Stimulated activated CD8-positive, alpha-beta memory T cell treated with anti-CD3 and anti-CD28 coated beads, Interleukin-7, amount 100 ng/mL, for 24 hours (primary cell): ENCODE data around the gene ADAMTS8.

ENCODE experiments used
- DNase-seq: peaks from one replicate; pipeline ENCODE4 v3.0.0-alpha.2; 2020; ENCODE audit warnings: low read depth

ADAMTS8 gene

GRCh38 chr11:130418756-130419155 lies 9.7 kb downstream of the ADAMTS8 start:
- no peak for DNase-seq

- DNase-seq, result no peak
Measured at GRCh38 chr11:130418210-130418609, 10.2 kb downstream of the ADAMTS8 start.

GRCh38 chr11:130416906-130417305 lies 11.5 kb downstream of the ADAMTS8 start:
- DNase-seq, result no peak

GRCh38 chr11:130416530-130416882 lies 11.9 kb downstream of the ADAMTS8 start:
- no peak for DNase-seq

- DNase-seq, result no peak
Measured at GRCh38 chr11:130415731-130416529, 12.5 kb downstream of the ADAMTS8 start.

GRCh38 chr11:130414107-130415080 lies 14.0 kb downstream of the ADAMTS8 start:
- DNase-seq, result no peak

GRCh38 chr11:130413405-130414106 lies 14.9 kb downstream of the ADAMTS8 start:
- no peak for DNase-seq

GRCh38 chr11:130411223-130411622 lies 17.2 kb downstream of the ADAMTS8 start:
- no peak for DNase-seq

- DNase-seq, result no peak
Measured at GRCh38 chr11:130409594-130410388, 18.6 kb downstream of the ADAMTS8 start.

GRCh38 chr11:130408901-130409300 lies 19.5 kb downstream of the ADAMTS8 start:
- DNase-seq, result no peak

GRCh38 chr11:130408401-130408890 lies 20.0 kb downstream of the ADAMTS8 start:
- DNase-seq, result no peak

GRCh38 chr11:130407978-130408377 lies 20.4 kb downstream of the ADAMTS8 start:
- DNase-seq, result no peak

GRCh38 chr11:130405428-130405827 lies 23.0 kb downstream of the ADAMTS8 start:
- no peak for DNase-seq

- DNase-seq, result no peak
Measured at GRCh38 chr11:130404727-130405126, 23.7 kb downstream of the ADAMTS8 start.

GRCh38 chr11:130403967-130404366 lies 24.4 kb downstream of the ADAMTS8 start:
- DNase-seq, result no peak

- no peak for DNase-seq
Measured at GRCh38 chr11:130403271-130403804, 25.1 kb downstream of the ADAMTS8 start.

- no peak for DNase-seq
Measured at GRCh38 chr11:130402570-130402969, 25.8 kb downstream of the ADAMTS8 start.

GRCh38 chr11:130400781-130401483 lies 27.5 kb downstream of the ADAMTS8 start:
- no peak for DNase-seq

GRCh38 chr11:130399196-130399595 lies 29.2 kb downstream of the ADAMTS8 start:
- DNase-seq, result no peak

GRCh38 chr11:130397780-130398179 lies 30.6 kb downstream of the ADAMTS8 start:
- no peak for DNase-seq
